NOMO-1 treated with dmso at 0.1 percent for 144 hours (cell line): ENCODE measurements around the gene TMEM126B.
"Not testable (repeated sequence)": the region's sequence is repeated elsewhere in the genome, so short reads cannot be mapped to it uniquely, and the experiment has no call there.

Experiments used
- DNase-seq: peaks from one replicate; lab custom pipeline; 2025; ENCODE audit not compliant: unreplicated experiment; lab: John Stamatoyannopoulos, UW

TMEM126B gene

GRCh38 chr11:85647604-85648299 lies 19.4 kb downstream of the TMEM126B start, which contains the start of gene TMEM126A:
TMEM126A (plus strand) TSS chr11:85647967; CDS start chr11:85650256, 2,289 bp downstream.
- DNase-seq: peak; percentile 86

GRCh38 chr11:85651118-85651517 lies 22.7 kb downstream of the TMEM126B start:
- no peak for DNase-seq

- peak; percentile 63 for DNase-seq
Measured at GRCh38 chr11:85652786-85653447, 24.5 kb downstream of the TMEM126B start.

- DNase-seq: not testable (repeated sequence)
Measured at GRCh38 chr11:85654343-85654742, 25.9 kb downstream of the TMEM126B start.

GRCh38 chr11:85656777-85657176 lies 28.4 kb downstream of the TMEM126B start:
- no peak for DNase-seq

- no peak for DNase-seq
Measured at GRCh38 chr11:85658180-85658579, 29.8 kb downstream of the TMEM126B start.

- DNase-seq: no peak
Measured at GRCh38 chr11:85661972-85662664, 33.7 kb downstream of the TMEM126B start.

- no peak for DNase-seq
Measured at GRCh38 chr11:85663080-85663752, 34.8 kb downstream of the TMEM126B start.

- peak; percentile 65 for DNase-seq
Measured at GRCh38 chr11:85663753-85664614, 35.6 kb downstream of the TMEM126B start.

GRCh38 chr11:85664615-85665481 lies 36.5 kb downstream of the TMEM126B start, which contains the start of gene CREBZF:
CREBZF (minus strand) TSS chr11:85665129; CDS start chr11:85664875, 254 bp downstream.
- peak; percentile 93 for DNase-seq

GRCh38 chr11:85665733-85666132 lies 37.3 kb downstream of the TMEM126B start:
- no peak for DNase-seq

GRCh38 chr11:85666687-85667086 lies 38.3 kb downstream of the TMEM126B start:
- no peak for DNase-seq

- DNase-seq: no peak
Measured at GRCh38 chr11:85668157-85668556, 39.8 kb downstream of the TMEM126B start.

- not testable (repeated sequence) for DNase-seq
Measured at GRCh38 chr11:85670949-85671663, 42.7 kb downstream of the TMEM126B start.

GRCh38 chr11:85672105-85672902 lies 43.9 kb downstream of the TMEM126B start:
- DNase-seq: no peak

- no peak for DNase-seq
Measured at GRCh38 chr11:85673393-85673792, 45.0 kb downstream of the TMEM126B start.

GRCh38 chr11:85679576-85679975 lies 51.2 kb downstream of the TMEM126B start:
- DNase-seq: no peak

GRCh38 chr11:85680897-85681296 lies 52.5 kb downstream of the TMEM126B start:
- DNase-seq: no peak
